GM12872 (cell line): ENCODE data around the gene AP3D1.

Source experiments
- CTCF ChIP-seq: IDR thresholded peaks from 3 replicates; pipeline ENCODE4 v1.5.1; 2011; ENCODE audit warnings: low read depth, mild to moderate bottlenecking, low read length, moderate library complexity; ENCODE audit not compliant: insufficient read depth

Gene AP3D1

GRCh38 chr19:2057484-2058469, 93.6 kb downstream of the AP3D1 start:
- no peak for TF ChIP-seq CTCF

- TF ChIP-seq CTCF, result no peak
Observed at GRCh38 chr19:2056837-2057192, 94.6 kb downstream of the AP3D1 start.

- TF ChIP-seq CTCF, result peak; percentile 25; the same call in 1 of the 3 replicates
Observed at GRCh38 chr19:2055931-2056836, 95.2 kb downstream of the AP3D1 start.

- TF ChIP-seq CTCF, result no peak
Observed at GRCh38 chr19:2054763-2055162, 96.6 kb downstream of the AP3D1 start.

GRCh38 chr19:2053601-2054389, 97.6 kb downstream of the AP3D1 start:
- TF ChIP-seq CTCF, result no peak

- no peak for TF ChIP-seq CTCF
Observed at GRCh38 chr19:2051773-2052704, 99.3 kb downstream of the AP3D1 start.
